GM23338 (cell line): ENCODE data around the gene OR2M3. TPM values are rescaled to one million over a fixed set of nuclear protein-coding genes. Genes with fewer than 3 reads are reported as not detected.

Source experiments
- ATAC-seq: fragments of 200-7000 bp; cut with Tn5 transposase; 3 replicates; pipeline ENCODE4 v1.9.1; 2020
- DNase-seq: peaks from one replicate; pipeline ENCODE4 v3.0.0-alpha.2; 2015; ENCODE audit warnings: low spot score
- H2AFZ ChIP-seq: fragments of 200-600 bp; sonication (generic); 2 replicates; pipeline ENCODE4 v1.8.0; 2016; ENCODE audit warnings: antibody characterized with exemption, mild to moderate bottlenecking, moderate library complexity
- H3F3A ChIP-seq: fragments of 200-600 bp; sonication (generic); replicated peaks from 2 replicates; pipeline ENCODE4 v1.8.0; 2017; ENCODE audit warnings: antibody characterized with exemption, mixed run types, low read depth
- H3K27ac ChIP-seq: fragments of 200-600 bp; sonication (generic); 2 replicates; pipeline ENCODE4 v1.6.1; 2016; ENCODE audit warnings: low read depth
- H3K27me3 ChIP-seq: fragments of 200-600 bp; sonication (generic); 2 replicates; pipeline ENCODE4 v1.8.0; 2016; ENCODE audit warnings: mild to moderate bottlenecking, mixed run types, moderate library complexity; ENCODE audit not compliant: insufficient read depth
- H3K36me3 ChIP-seq: fragments of 200-600 bp; sonication (generic); 2 replicates; pipeline ENCODE4 v1.8.0; 2016; ENCODE audit warnings: mild to moderate bottlenecking; ENCODE audit not compliant: insufficient read depth
- H3K4me1 ChIP-seq: fragments of 200-600 bp; sonication (generic); 2 replicates; pipeline ENCODE4 v1.8.0; 2016; ENCODE audit warnings: mild to moderate bottlenecking, moderate library complexity; ENCODE audit not compliant: insufficient read depth
- H3K4me2 ChIP-seq: fragments of 200-600 bp; sonication (generic); 2 replicates; pipeline ENCODE4 v1.7.1; 2017; ENCODE audit warnings: mixed run types
- H3K4me3 ChIP-seq: fragments of 200-600 bp; sonication (generic); 2 replicates; pipeline ENCODE4 v1.6.1; 2016; ENCODE audit warnings: mixed run types
- H3K79me2 ChIP-seq: fragments of 200-600 bp; sonication (generic); replicated peaks from 2 replicates; pipeline ENCODE4 v1.8.0; 2017; ENCODE audit warnings: mild to moderate bottlenecking; ENCODE audit not compliant: insufficient read depth
- H3K9me2 ChIP-seq: fragments of 200-600 bp; sonication (generic); 2 replicates; pipeline ENCODE4 v1.8.0; 2017; ENCODE audit not compliant: insufficient read depth
- H4K20me1 ChIP-seq: fragments of 200-600 bp; sonication (generic); replicated peaks from 2 replicates; pipeline ENCODE4 v1.8.0; 2017; ENCODE audit warnings: mild to moderate bottlenecking; ENCODE audit not compliant: insufficient read depth
- H3K27ac Mint-ChIP-seq: 2 replicates; pipeline ENCODE4 v1.8.0; 2020; ENCODE audit warnings: inconsistent platforms, mild to moderate bottlenecking, moderate library complexity, mixed read lengths
- H3K27me3 Mint-ChIP-seq: 3 replicates; pipeline ENCODE4 v1.8.0; 2022; ENCODE audit warnings: low read depth, mild to moderate bottlenecking, moderate library complexity, mixed read lengths, inconsistent platforms; ENCODE audit not compliant: insufficient read depth, poor library complexity
- H3K36me3 Mint-ChIP-seq: 3 replicates; pipeline ENCODE4 v1.8.0; 2021; ENCODE audit warnings: low read depth, mild to moderate bottlenecking, inconsistent platforms, moderate library complexity, mixed read lengths
- H3K4me1 Mint-ChIP-seq: 3 replicates; pipeline ENCODE4 v1.8.0; 2020; ENCODE audit warnings: mild to moderate bottlenecking, inconsistent platforms, mixed read lengths
- H3K4me3 Mint-ChIP-seq: 3 replicates; pipeline ENCODE4 v1.8.0; 2021; ENCODE audit warnings: moderate library complexity, mild to moderate bottlenecking, inconsistent platforms, mixed read lengths
- H3K9me3 Mint-ChIP-seq: 3 replicates; pipeline ENCODE4 v1.8.0; 2020; ENCODE audit warnings: moderate library complexity, mild to moderate bottlenecking, inconsistent platforms, mixed read lengths
- CREB1 ChIP-seq: fragments of 250-450 bp; sonication (Bioruptor Pico); IDR thresholded peaks from 2 replicates; pipeline ENCODE4 v1.5.0; 2020; ENCODE audit warnings: low read depth, mild to moderate bottlenecking, moderate library complexity
- CTCF ChIP-seq, 2 experiments: fragments of 200-600 bp in 1 of 2; sonication (generic) in 1 of 2; conservative IDR thresholded peaks; 2 replicates each; pipeline versions ENCODE4 v1.5.1 to v1.6.1; 2016 to 2017; ENCODE audit warnings: antibody characterized with exemption in 2 of 2, low read depth in 2 of 2, mild to moderate bottlenecking in 2 of 2, moderate library complexity in 1 of 2
- JUNB ChIP-seq: IDR thresholded peaks from one replicate; pipeline ENCODE4 v1.6.1; 2016; ENCODE audit warnings: antibody characterized with exemption; ENCODE audit not compliant: unreplicated experiment
- NANOG ChIP-seq: IDR thresholded peaks from 2 replicates; pipeline ENCODE4 v1.6.1; 2016; ENCODE audit warnings: antibody characterized with exemption, borderline replicate concordance
- POLR2AphosphoS5 ChIP-seq: IDR thresholded peaks from 2 replicates; pipeline ENCODE4 v1.6.1; 2016; ENCODE audit warnings: antibody characterized with exemption, low read depth
- STAT1 ChIP-seq: IDR thresholded peaks from one replicate; pipeline ENCODE4 v1.6.1; 2016; ENCODE audit warnings: antibody characterized with exemption; ENCODE audit not compliant: unreplicated experiment
- ZNF114 ChIP-seq: fragments of 250-450 bp; sonication (Bioruptor Pico); IDR thresholded peaks from 2 replicates; pipeline ENCODE4 v1.5.0; 2020; ENCODE audit warnings: mild to moderate bottlenecking, moderate library complexity
- ZNF331 ChIP-seq: fragments of 250-450 bp; sonication (Bioruptor Pico); IDR thresholded peaks from 2 replicates; pipeline ENCODE4 v1.5.0; 2020; ENCODE audit warnings: low read depth, mild to moderate bottlenecking, moderate library complexity
- ZNF462 ChIP-seq: fragments of 250-450 bp; sonication (Bioruptor Pico); IDR thresholded peaks from 2 replicates; pipeline ENCODE4 v1.5.0; 2020; ENCODE audit warnings: mild to moderate bottlenecking, moderate library complexity
- polyA plus RNA-seq: library from polyadenylated mRNA; unstranded; fragments of >200 nt; fragmentation: Nextera tagmentation; extraction: Ambion mirVana; gene quantifications from 2 replicates; pipeline ENCODE4 v1.2.1, GENCODE V29; 2016
- total RNA-seq: library from RNA; depleted of rRNA; stranded (reverse); fragments of >200 nt; shearing (Covaris generic); gene quantifications from 2 replicates; pipeline ENCODE4 v1.2.3, GENCODE V29; 2014

The OR2M3 gene
- total and polyA plus RNA-seq, 2 experiments from 2014 or later, result not detected

GRCh38 chr1:248215880-248216279 is 18.8 kb downstream of the OR2M3 start (continued):
- TF ChIP-seq ZNF462 (CRISPR knock-in tag) (no peak), ZNF114 (CRISPR knock-in tag) (no peak), CTCF (conservative IDR thresholded peaks at IDR 0.05; ENCODE audit: low read depth in 2 of 2) (no peak), CREB1 (CRISPR knock-in tag) (no peak), NANOG (no peak), JUNB (no peak), ZNF331 (CRISPR knock-in tag) (no peak)

GRCh38 chr1:248225537-248225936 is 28.5 kb downstream of the OR2M3 start:
- H4K20me1 ChIP-seq, result no peaks in the 10 kb centered on the region
- no peaks in the 10 kb centered on the region for H3K79me2 ChIP-seq
- DNase-seq (no peak), ATAC-seq (no peak)
- H3K27me3 ChIP-seq, result no peaks in the 10 kb centered on the region
- H3K27ac ChIP-seq, result no peak overlapping the region
- no peaks in the 10 kb centered on the region for H3K9me2 ChIP-seq
- Mint-ChIP-seq H3K9me3 (peaks cover 87% of the 10 kb centered on the region), H3K4me1 (no peaks in the 10 kb centered on the region), H3K27ac (no peak overlapping the region), H3K27me3 (peaks cover 2% of the 10 kb centered on the region), H3K36me3 (peaks cover 20% of the 10 kb centered on the region), H3K4me3 (no peak overlapping the region)
- no peak overlapping the region for H3K4me2 ChIP-seq
- no peaks in the 10 kb centered on the region; the same call in 1 of the 2 replicates for H3K36me3 ChIP-seq
- no peaks in the 10 kb centered on the region for H3K4me1 ChIP-seq
- H2AFZ ChIP-seq, result no peak overlapping the region
- no peak overlapping the region for H3K4me3 ChIP-seq
- no peaks in the 10 kb centered on the region for H3F3A ChIP-seq
- TF ChIP-seq STAT1, result no peak
- TF ChIP-seq ZNF331 (CRISPR knock-in tag), result no peak
- no peak for TF ChIP-seq ZNF462 (CRISPR knock-in tag)
- no peak for TF ChIP-seq POLR2AphosphoS5
